Stimulated activated CD4-positive, alpha-beta T cell treated with anti-CD3 and anti-CD28 coated beads, Interleukin-4, amount 100 ng/mL, for 24 hours (primary cell): Measurements from ENCODE around the gene TFPI2.

ENCODE experiments used
- DNase-seq: peaks from one replicate; pipeline ENCODE4 v3.0.0-alpha.2; 2020

TFPI2 gene

DNA sequence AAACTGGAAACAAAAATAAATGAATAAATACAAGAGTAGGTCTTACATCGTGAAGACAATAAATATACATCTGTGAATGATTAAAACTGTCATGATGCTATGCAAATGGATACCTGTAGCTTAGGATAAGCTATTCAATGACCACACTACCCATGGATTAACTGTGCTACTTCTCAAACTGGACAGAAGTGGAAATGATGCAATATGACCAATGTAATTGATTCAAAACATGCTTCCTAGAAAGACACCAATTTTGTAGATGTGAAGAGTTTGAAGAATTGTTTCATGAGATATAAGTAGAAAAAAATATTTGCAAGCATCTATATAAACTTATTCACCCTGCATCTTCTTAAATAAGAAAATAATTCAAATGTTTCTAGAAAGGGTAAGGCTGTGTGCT, 36.1 kb downstream of the TFPI2 start:
- no peak for DNase-seq

DNA sequence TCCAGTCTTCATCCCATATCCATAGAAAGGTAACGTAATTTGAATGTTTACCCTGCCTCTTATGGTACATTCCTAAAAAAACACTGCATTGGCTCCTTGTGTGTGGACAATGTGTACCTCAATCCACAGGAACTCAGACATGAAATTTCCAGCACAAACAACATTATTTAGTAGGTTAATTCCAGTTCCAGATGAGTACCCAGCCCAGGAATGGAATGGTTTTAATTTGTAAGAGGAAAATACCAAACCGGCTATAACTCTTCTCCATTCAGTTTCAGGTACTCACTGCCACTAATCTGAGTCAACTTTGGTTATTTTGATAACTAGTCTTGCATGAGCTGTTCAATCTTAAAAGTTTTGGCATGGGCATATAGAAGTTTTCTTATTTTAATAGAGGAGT, 39.0 kb downstream of the TFPI2 start:
- DNase-seq, result no peak

DNA sequence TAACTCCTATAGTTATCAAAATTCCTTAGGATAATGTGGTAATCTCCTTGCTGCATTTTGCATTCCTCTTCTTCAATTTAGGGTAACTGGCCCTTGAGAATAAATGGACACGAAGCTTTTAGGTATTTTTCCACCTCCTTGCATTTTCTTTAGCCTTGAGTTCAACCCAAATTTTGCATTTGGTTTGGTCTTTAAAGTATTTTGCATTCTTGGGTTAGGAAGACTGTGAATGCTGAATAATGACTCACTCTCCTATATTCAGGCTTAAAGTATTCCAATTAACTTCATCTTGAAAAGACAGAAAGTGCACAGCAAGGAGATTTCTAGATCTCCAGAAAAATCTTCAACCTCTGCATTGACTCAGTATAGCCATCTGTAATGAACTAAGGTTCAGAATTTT, 47.3 kb downstream of the TFPI2 start:
- DNase-seq, result no peak

DNA sequence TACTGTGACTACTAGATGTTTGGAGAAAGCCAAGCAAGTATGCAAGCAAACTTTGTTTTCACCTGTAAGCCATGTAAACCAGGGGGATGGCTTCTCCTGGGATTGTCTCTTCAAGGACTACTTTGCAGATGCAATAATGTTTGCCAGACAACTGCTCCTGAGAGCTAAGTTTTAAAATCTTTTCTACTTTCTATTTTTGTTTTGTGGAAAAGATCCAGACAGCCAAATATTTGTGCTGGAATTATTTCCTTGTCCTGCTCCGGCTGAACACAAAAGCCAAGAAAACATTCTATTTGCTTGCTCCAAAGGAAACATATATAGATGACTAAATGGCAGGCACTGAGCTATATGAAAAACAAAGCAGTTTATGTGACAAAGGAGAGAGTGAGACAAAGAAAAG, 51.6 kb downstream of the TFPI2 start:
- no peak for DNase-seq

DNA sequence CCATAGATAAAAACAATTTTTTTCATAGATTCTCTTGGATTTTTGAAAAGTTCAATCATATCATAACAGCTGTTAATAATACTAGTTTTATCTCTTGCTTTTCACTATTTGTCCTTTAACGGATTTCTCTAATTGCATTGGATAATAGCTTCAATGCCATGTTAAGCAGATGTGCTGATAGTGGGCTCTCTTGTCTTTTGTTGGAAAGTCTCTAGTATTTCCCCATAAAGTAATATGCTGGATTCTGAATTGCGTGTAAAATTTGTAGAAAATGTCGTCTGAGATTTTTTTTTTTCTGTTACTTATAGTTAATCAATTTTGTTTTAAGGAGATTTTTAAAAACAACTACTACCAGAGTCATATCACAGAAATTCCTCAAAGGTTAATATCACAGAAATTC, 53.3 kb downstream of the TFPI2 start:
- DNase-seq, result no peak

DNA sequence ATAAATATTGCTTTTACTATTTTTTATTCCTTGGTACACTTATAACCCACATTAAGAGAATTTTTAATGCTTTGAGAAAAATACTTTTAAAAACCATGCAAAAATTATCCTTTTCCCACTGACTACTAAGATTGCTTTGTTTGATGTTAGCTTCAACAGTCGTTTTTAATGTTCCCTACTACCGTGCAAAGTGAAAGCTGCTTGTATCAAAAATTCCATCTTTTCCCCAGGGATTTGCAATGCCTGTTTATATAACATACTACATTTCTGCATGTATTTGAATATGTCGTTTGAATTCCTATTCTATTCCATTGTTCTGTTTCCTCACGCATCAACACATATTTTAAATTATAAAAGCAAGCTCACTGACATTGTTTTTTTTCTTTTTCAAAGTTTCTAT, 54.4 kb downstream of the TFPI2 start:
- DNase-seq, result no peak

DNA sequence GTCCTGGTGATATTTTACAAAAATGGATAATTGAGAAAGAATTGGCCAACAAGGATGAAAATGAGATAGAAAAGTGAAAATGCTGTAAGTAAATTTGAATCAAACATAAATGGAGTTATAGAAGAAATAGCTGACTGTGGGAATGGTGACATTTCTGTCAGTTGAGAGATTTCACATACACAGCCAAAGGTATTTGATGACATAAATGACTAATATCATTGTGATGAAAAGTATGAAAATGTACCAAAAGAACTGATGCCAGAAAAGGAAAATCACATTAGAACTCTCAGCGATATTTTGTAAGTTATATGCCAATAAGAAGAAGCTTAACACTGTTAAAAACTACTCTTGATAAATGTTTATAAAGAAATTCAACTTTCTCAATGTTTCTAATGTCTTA, 54.9 kb downstream of the TFPI2 start:
- no peak for DNase-seq
